CD8-positive, alpha-beta memory T cell (primary cell): ENCODE results near the gene TEX261. TPM values are rescaled to one million over a fixed set of nuclear protein-coding genes. Genes with fewer than 3 reads are reported as not detected.

Source experiments
- CTCF ChIA-PET: fragments of 350-600 bp; sonication (Branson Sonifier 250); formaldehyde crosslinking; loops from one replicate; lab custom pipeline; 2021; ENCODE audit warnings: antibody characterized with exemption; lab: Charles Lee
- POLR2A ChIA-PET: fragments of 350-600 bp; sonication (Branson Sonifier 250); formaldehyde crosslinking; loops from one replicate; lab custom pipeline; 2021; ENCODE audit warnings: antibody characterized with exemption; lab: Charles Lee
- DNase-seq, 5 donors: peaks; one replicate each; pipeline versions ENCODE4 v3.0.0 to v3.0.0-alpha.2; 2020 to 2022; ENCODE audit warnings: mixed read lengths in 1 of 5
- H3K27ac ChIP-seq: one replicate; pipeline ENCODE4 v1.7.0; 2013; ENCODE audit warnings: low read depth, mild to moderate bottlenecking, low read length, moderate library complexity
- H3K27me3 ChIP-seq: 2 replicates; pipeline ENCODE4 v1.7.0; 2013; ENCODE audit warnings: low read length, mild to moderate bottlenecking; ENCODE audit not compliant: insufficient read depth, poor library complexity, severe bottlenecking
- H3K36me3 ChIP-seq: 2 replicates; pipeline ENCODE4 v1.7.0; 2013; ENCODE audit warnings: mild to moderate bottlenecking, low read length, moderate library complexity; ENCODE audit not compliant: insufficient read depth
- H3K4me1 ChIP-seq: 2 replicates; pipeline ENCODE4 v1.7.0; 2013; ENCODE audit warnings: mild to moderate bottlenecking, low read length, moderate library complexity; ENCODE audit not compliant: insufficient read depth
- H3K4me3 ChIP-seq: 2 replicates; pipeline ENCODE4 v1.7.0; 2013; ENCODE audit warnings: mild to moderate bottlenecking, low read length
- H3K9me3 ChIP-seq: 2 replicates; pipeline ENCODE4 v1.7.0; 2013; ENCODE audit warnings: mild to moderate bottlenecking, low read length
- H3K27ac Mint-ChIP-seq, 8 donors: one replicate each; pipeline ENCODE4 v1.8.0; 2020 to 2021; ENCODE audit warnings: mixed read lengths in 8 of 8, mild to moderate bottlenecking in 6 of 8, inconsistent platforms in 3 of 8, moderate library complexity in 3 of 8
- H3K27me3 Mint-ChIP-seq, 2 donors: one replicate each; pipeline ENCODE4 v1.8.0; 2020 to 2021; ENCODE audit warnings: mixed read lengths in 2 of 2, mild to moderate bottlenecking in 1 of 2, moderate library complexity in 1 of 2
- H3K36me3 Mint-ChIP-seq, 3 donors: one replicate each; pipeline ENCODE4 v1.8.0; 2020 to 2021; ENCODE audit warnings: mixed read lengths in 3 of 3, inconsistent platforms in 1 of 3, mild to moderate bottlenecking in 1 of 3
- H3K4me1 Mint-ChIP-seq, 3 donors: one replicate each; pipeline ENCODE4 v1.8.0; 2020 to 2021; ENCODE audit warnings: mixed read lengths in 3 of 3, inconsistent platforms in 1 of 3, mild to moderate bottlenecking in 1 of 3
- H3K4me3 Mint-ChIP-seq, 7 donors: one replicate each; pipeline ENCODE4 v1.8.0; 2020 to 2021; ENCODE audit warnings: mixed read lengths in 7 of 7, mild to moderate bottlenecking in 6 of 7, moderate library complexity in 4 of 7, inconsistent platforms in 2 of 7
- H3K9me3 Mint-ChIP-seq, 5 donors: one replicate each; pipeline ENCODE4 v1.8.0; 2020 to 2022; ENCODE audit warnings: mixed read lengths in 5 of 5, mild to moderate bottlenecking in 3 of 5, moderate library complexity in 2 of 5, inconsistent platforms in 1 of 5
- polyA plus RNA-seq: library from polyadenylated mRNA; unstranded; fragments of 300-500 nt; fragmentation: Illumina TruSeq; gene quantifications from one replicate; pipeline ENCODE4 v1.2.3, GENCODE V29; 2021
- total RNA-seq, 2 experiments: library from RNA; stranded (reverse); gene quantifications; one replicate each; pipeline ENCODE4 v1.2.3, GENCODE V29; 2021

TEX261 gene
- total and polyA plus RNA-seq, 3 experiments from 2014 or later: 35.7 to 96.1 (median 95.4) TPM

DNA sequence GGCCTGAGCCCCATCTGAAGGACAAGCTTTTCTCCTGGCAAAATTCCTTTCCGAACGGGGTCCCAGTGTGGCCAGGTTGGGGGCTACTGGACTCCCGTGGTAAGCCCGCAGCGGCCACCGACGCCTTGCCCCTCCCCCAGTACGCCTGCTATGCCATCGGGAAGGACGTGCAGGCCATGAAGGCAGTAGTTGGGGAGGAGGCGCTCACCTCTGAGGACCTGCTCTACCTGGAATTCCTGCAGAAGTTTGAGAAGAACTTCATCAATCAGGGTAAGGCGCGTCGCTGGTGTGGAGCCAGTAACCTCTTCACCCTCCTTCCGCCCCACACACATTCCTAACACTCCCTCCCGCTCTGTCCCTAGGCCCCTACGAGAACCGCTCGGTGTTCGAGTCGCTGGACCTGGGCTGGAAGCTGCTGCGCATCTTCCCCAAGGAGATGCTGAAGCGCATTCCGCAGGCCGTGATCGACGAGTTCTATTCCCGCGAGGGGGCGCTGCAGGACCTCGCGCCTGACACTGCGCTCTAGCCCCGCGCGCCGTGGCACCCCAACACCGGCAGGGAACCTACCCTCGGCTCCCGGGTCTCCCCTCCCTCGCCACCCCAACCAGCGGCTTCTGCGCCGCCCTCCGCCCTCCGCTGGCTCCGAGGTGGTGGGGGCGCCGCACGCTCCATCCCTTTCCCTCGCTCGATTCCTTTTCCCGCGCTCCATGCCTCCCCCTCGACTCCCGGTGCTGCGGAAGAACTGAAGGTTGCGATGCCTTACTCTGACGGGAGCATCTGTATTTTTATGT is 29.9 kb downstream of the TEX261 start:
- peaks cover 5% of the 10 kb centered on the region for H3K27me3 ChIP-seq
- ChIA-PET POLR2A (no interaction called here), CTCF (interaction anchor here (0.6 to 7.8 kb wide), 10 partner anchors 10 to 367 kb away, joined by 3 to 89 read pairs (median 6); partner anchors contain the start of genes ANKRD53, NAGK and ZNF638)
- Mint-ChIP-seq H3K4me3 (peak overlapping the region; percentile 69 to 90 (median 85)), H3K36me3 (no peaks in the 10 kb centered on the region), H3K27ac (peak overlapping the region in 5 of 8 donors; percentile 27 to 87 (median 60)), H3K4me1 (peaks cover 5 to 8% (median 8%) of the 10 kb centered on the region in 3 donors), H3K9me3 (no peaks in the 10 kb centered on the region), H3K27me3 (peaks cover 15 to 29% of the 10 kb centered on the region in 2 donors)
- H3K4me3 ChIP-seq: peak overlapping the region; percentile 72
- no peaks in the 10 kb centered on the region for H3K9me3 ChIP-seq
- H3K27ac ChIP-seq: no peak overlapping the region
- H3K36me3 ChIP-seq: no peaks in the 10 kb centered on the region
- DNase-seq: peak; percentile 75 to 84 (median 76)
- H3K4me1 ChIP-seq: peaks cover 6% of the 10 kb centered on the region

DNA sequence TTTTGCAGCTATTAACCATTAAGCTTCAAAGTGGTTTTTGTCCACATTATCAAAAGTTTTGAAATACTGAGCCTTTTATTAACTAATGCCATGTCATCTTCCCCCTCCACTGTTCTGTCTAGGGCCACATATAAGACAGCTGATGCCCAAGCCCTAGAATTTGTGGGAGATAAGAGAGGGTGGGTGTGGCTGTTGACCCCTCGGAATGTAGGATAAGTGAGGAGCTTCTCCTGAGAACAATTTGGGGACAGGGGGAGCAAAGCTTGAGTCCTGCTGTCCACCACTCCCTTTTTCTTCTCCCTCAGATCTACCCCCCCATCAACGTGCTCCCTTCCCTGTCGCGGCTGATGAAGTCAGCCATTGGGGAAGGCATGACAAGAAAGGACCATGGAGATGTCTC is 30.5 kb downstream of the TEX261 start:
- POLR2A ChIA-PET: no interaction called here
- Mint-ChIP-seq H3K4me1 (peaks cover 5 to 9% (median 8%) of the 10 kb centered on the region in 3 donors), H3K4me3 (peak overlapping the region in 1 of 7 donors; percentile 45)

DNA sequence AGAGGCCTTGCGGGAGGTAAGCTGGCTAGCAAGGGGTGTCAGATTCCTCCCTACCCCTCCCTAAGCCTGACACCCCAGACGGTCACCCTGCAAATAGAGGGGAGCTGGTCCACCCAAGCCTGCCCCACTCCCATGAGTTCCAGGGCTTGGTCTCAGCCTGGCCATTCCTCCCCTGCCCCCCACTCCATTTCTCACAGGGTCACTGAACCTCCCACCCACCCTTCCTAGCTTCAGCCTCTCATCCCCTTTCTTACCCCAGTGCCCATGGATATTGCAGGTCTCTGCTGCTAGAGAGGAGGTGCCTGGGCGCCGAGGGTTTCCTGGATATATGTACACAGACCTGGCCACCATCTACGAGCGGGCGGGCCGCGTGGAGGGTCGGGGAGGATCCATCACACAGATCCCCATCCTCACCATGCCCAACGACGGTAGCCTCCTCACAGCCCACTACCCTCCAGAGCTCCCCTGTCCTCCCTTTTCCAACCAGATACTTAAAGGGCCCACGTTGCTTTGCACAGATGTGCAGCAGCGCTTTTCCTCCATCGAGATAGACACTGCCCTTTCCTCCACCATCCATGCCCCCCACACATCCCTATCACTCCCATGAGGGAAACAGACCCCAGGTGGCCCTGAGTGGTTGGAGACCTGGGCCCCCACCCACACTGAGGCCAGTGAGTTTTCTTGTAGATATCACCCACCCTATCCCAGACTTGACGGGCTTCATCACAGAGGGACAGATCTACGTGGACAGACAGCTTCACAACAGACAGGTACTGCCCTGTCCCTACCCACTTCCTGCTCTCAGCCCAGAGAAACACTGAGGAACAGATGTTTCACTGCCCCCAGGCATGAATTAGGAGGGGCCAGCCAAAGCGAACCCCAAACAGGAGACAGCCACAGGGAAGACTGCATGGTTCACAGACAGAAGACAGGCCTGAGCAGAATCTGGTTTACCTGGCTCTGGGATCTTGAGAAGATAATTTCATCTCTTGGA is 31.5 kb downstream of the TEX261 start:
- peaks cover 8 to 19% (median 14%) of the 10 kb centered on the region in 3 donors for H3K4me1 Mint-ChIP-seq
- no peaks in the 10 kb centered on the region for H3K9me3 Mint-ChIP-seq
- Histone ChIP-seq H3K9me3 (no peaks in the 10 kb centered on the region), H3K27ac (no peak overlapping the region), H3K4me1 (peaks cover 6% of the 10 kb centered on the region), H3K27me3 (peaks cover 6% of the 10 kb centered on the region), H3K4me3 (no peak overlapping the region), H3K36me3 (no peaks in the 10 kb centered on the region)
- peaks cover 17 to 32% of the 10 kb centered on the region in 2 donors for H3K27me3 Mint-ChIP-seq
- no peak overlapping the region for H3K27ac Mint-ChIP-seq
- no peak for DNase-seq
- H3K36me3 Mint-ChIP-seq: no peaks in the 10 kb centered on the region
- ChIA-PET POLR2A (no interaction called here), CTCF (interaction anchor here (1.5 to 7.8 kb wide), 5 partner anchors 12 to 37 kb away, joined by 7 to 89 read pairs (median 31); partner anchors contain the start of gene ANKRD53)
- peak overlapping the region in 2 of 7 donors; percentile 19 to 29 for H3K4me3 Mint-ChIP-seq

More for the DNA sequence above, 30.5 kb downstream of the TEX261 start:
- Histone ChIP-seq H3K36me3 (no peaks in the 10 kb centered on the region), H3K4me1 (peaks cover 6% of the 10 kb centered on the region), H3K27me3 (peaks cover 5% of the 10 kb centered on the region), H3K27ac (no peak overlapping the region), H3K9me3 (no peaks in the 10 kb centered on the region), H3K4me3 (no peak overlapping the region)
- Mint-ChIP-seq H3K36me3 (no peaks in the 10 kb centered on the region), H3K27me3 (peaks cover 16 to 29% of the 10 kb centered on the region in 2 donors), H3K27ac (no peak overlapping the region), H3K9me3 (no peaks in the 10 kb centered on the region)
- CTCF ChIA-PET: interaction anchor here (0.6 to 7.8 kb wide), 8 partner anchors 11 to 47 kb away, joined by 3 to 89 read pairs (median 14); partner anchors contain the start of gene ANKRD53
- DNase-seq: no peak

DNA sequence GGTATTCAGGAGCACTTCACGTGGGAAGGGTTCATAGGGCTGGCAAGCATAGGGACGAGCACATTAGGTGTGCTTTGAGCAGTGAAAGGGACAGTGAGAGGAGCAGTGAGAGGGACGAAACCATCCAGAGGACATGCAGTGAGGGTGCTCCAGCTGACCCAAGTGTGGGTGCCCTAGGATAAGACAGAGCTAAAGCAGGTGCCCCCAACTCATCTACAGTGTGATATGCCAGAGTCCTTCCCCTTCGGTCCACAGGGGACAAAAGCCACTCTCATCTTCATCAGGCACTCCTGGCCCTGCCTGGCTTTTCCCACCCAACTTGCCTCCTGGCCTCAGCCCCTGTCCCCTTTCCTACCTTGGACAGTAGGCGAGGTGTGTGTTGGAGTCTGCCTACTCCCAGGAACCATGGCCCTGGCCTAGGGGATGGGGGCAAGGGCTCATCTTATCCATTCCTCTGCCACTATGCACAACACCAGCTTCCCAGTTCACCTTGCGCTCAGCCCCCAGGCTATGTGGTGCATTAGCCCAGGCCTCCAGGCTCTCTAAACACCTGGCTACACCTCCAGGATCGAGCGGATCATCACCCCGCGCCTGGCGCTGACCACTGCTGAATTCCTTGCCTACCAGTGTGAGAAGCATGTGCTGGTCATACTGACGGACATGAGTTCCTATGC is 32.3 kb downstream of the TEX261 start:
- CTCF ChIA-PET: interaction anchor here (0.9 to 7.8 kb wide), 5 partner anchors 12 to 38 kb away, joined by 3 to 89 read pairs (median 4); partner anchors contain the start of gene ANKRD53
- Mint-ChIP-seq H3K4me1 (peaks cover 11 to 24% (median 16%) of the 10 kb centered on the region in 3 donors), H3K36me3 (no peaks in the 10 kb centered on the region), H3K27me3 (peaks cover 21 to 40% of the 10 kb centered on the region in 2 donors), H3K27ac (no peak overlapping the region), H3K4me3 (peak overlapping the region in 1 of 7 donors; percentile 29), H3K9me3 (no peaks in the 10 kb centered on the region)
- POLR2A ChIA-PET: no interaction called here
- H3K36me3 ChIP-seq: no peaks in the 10 kb centered on the region
- no peaks in the 10 kb centered on the region for H3K9me3 ChIP-seq
- H3K27me3 ChIP-seq: peaks cover 15% of the 10 kb centered on the region
- peaks cover 6% of the 10 kb centered on the region for H3K4me1 ChIP-seq
- no peak overlapping the region for H3K4me3 ChIP-seq
- no peak overlapping the region for H3K27ac ChIP-seq
- DNase-seq: no peak

DNA sequence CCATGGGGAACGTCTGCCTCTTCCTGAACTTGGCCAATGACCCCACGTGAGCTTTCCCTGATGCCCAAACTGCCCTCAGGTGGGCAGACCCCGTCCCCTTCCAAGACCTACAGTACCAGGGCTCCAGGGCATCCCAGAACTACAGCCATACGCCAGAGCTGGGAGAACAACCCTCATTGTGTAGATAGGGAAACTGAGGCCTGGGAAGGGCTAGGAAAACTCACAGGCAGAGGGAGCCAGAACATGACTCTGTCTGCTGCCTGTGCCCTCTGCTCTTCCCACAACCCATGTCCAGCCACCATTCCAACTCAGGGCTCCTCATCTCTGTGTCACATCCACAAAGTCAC is 33.1 kb downstream of the TEX261 start:
- CTCF ChIA-PET: interaction anchor here (0.9 to 7.8 kb wide), 4 partner anchors 12 to 20 kb away, joined by 3 to 89 read pairs (median 4); partner anchors contain the start of gene ANKRD53
- H3K36me3 Mint-ChIP-seq: no peaks in the 10 kb centered on the region
- no peaks in the 10 kb centered on the region for H3K36me3 ChIP-seq
- peaks cover 25 to 42% of the 10 kb centered on the region in 2 donors for H3K27me3 Mint-ChIP-seq
- peaks cover 16% of the 10 kb centered on the region for H3K27me3 ChIP-seq
- H3K4me1 ChIP-seq: peaks cover 6% of the 10 kb centered on the region
- peaks cover 11 to 24% (median 16%) of the 10 kb centered on the region in 3 donors for H3K4me1 Mint-ChIP-seq
- no peak for DNase-seq
- no peak overlapping the region for H3K4me3 Mint-ChIP-seq
- no peaks in the 10 kb centered on the region for H3K9me3 Mint-ChIP-seq
- H3K4me3 ChIP-seq: no peak overlapping the region
- no peak overlapping the region for H3K27ac Mint-ChIP-seq
- no peaks in the 10 kb centered on the region for H3K9me3 ChIP-seq
- no peak overlapping the region for H3K27ac ChIP-seq
- POLR2A ChIA-PET: no interaction called here

DNA sequence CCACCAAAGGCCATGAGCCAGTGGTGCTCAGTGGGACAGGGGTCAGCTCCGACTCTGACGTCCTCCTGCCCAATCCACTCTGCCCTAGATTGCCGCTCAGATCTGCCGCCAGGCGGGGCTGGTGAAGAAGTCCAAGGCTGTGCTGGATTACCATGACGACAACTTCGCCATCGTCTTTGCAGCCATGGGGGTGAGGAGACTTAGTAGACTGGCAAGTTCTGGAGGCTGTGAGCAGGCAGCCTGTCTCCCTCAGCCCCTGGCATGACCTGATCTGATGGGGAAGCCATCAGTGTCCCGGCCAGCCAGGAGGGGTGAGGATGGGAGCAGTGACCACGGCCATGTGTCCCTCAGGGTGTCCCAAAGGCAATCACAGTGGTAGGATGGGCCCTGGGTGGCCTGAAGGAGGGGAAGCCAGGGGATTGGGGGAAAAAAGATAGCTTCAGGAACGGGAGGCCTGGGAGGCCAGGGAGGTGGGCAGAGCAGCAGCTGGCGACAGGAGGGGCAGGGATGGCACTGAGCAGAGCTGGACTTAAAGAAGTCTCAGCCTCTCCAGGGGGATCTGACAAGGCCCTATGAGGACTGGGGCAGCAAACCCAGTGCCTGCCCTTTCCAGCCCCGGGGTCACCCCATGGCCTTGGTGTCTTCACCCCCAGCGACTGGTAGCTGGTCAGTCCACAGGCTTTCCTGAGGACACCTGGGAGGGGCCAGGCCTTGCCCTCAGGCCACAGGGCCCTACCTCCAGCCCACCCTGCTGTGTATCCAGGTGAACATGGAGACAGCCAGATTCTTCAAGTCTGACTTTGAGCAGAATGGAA is 33.6 kb downstream of the TEX261 start:
- no peaks in the 10 kb centered on the region for H3K9me3 Mint-ChIP-seq
- H3K4me1 Mint-ChIP-seq: peaks cover 11 to 24% (median 16%) of the 10 kb centered on the region in 3 donors
- Histone ChIP-seq H3K36me3 (no peaks in the 10 kb centered on the region), H3K9me3 (no peaks in the 10 kb centered on the region), H3K4me3 (no peak overlapping the region), H3K27me3 (peaks cover 16% of the 10 kb centered on the region), H3K4me1 (peaks cover 6% of the 10 kb centered on the region), H3K27ac (no peak overlapping the region)
- POLR2A ChIA-PET: no interaction called here
- no peak overlapping the region for H3K4me3 Mint-ChIP-seq
- peak in 1 of 5 donors; percentile 46 for DNase-seq
- peaks cover 27 to 46% of the 10 kb centered on the region in 2 donors for H3K27me3 Mint-ChIP-seq
- H3K27ac Mint-ChIP-seq: no peak overlapping the region
- H3K36me3 Mint-ChIP-seq: no peaks in the 10 kb centered on the region
- CTCF ChIA-PET: interaction anchor here (0.9 to 7.8 kb wide), 4 partner anchors 11 to 21 kb away, joined by 3 to 89 read pairs (median 4); partner anchors contain the start of gene ANKRD53
